Pancreas (tissue), 10 donors: ENCODE results near the gene TTLL6. TPM values are rescaled to one million over a fixed set of nuclear protein-coding genes. Genes with fewer than 3 reads are reported as not detected.
A peak's percentile ranks its signal among the peaks of the same experiment; 100 is the strongest.
"Not testable (repeated sequence)": the region's sequence is repeated elsewhere in the genome, so short reads cannot be mapped to it uniquely, and the experiment has no call there.

Source experiments
- ATAC-seq, 4 donors: fragments of 200-7000 bp; cut with Tn5 transposase; one replicate each; pipeline versions ENCODE4 v1.8.0 to v1.9.1; 2020; ENCODE audit warnings: mild to moderate bottlenecking in 4 of 4, moderate library complexity in 4 of 4
- DNase-seq, 6 donors: peaks; one replicate each; pipeline ENCODE4 v3.0.0-alpha.2; 2020
- FAIRE-seq: peaks from 2 replicates; lab custom pipeline; 2012; peaks lifted over from hg19 to GRCh38; lab: Jason Lieb, UNC
- H3K27ac ChIP-seq, 4 donors: fragments of 200-600 bp; sonication (generic); 1 replicate in 3 of 4; 2 replicates in 1 of 4; pipeline versions ENCODE4 v1.5.0 to v1.8.0; 2020
- H3K27me3 ChIP-seq, 4 donors: fragments of 200-600 bp; one replicate each; pipeline ENCODE4 v1.8.0; 2021
- H3K36me3 ChIP-seq, 3 donors: fragments of 200-600 bp; sonication (generic) in 1 of 3; one replicate each; pipeline versions ENCODE4 v1.5.0 to v1.8.0; 2020 to 2021
- H3K4me1 ChIP-seq, 3 donors: fragments of 200-600 bp; one replicate each; pipeline ENCODE4 v1.8.0; 2021
- H3K4me3 ChIP-seq, 4 donors: fragments of 200-600 bp; sonication (generic) in 2 of 4; one replicate each; pipeline versions ENCODE4 v1.5.0 to v1.8.0; 2020 to 2021
- H3K9me3 ChIP-seq, 4 donors: fragments of 200-600 bp; one replicate each; pipeline ENCODE4 v1.8.0; 2021
- CTCF ChIP-seq, 4 donors: fragments of 200-600 bp; sonication (generic) in 3 of 4; IDR thresholded peaks; one replicate each; pipeline versions ENCODE4 v1.5.0 to v1.8.0; 2021; ENCODE audit warnings: antibody characterized with exemption in 4 of 4
- WGBS, 2 donors: extraction: QIAGEN DNeasy Blood & Tissue Kit; methylation state at CpG; one replicate each; pipeline ENCODE4 v1.1.7; 2013; 5-methylcytosine and 5-hydroxymethylcytosine counted together
- intact Hi-C, 3 donors: fragments of 100-400 bp; cut with DNase I; formaldehyde crosslinking; loops; one replicate each; pipeline versions ENCODE4 v1.11.1 to v1.14.2; 2022
- polyA plus RNA-seq, 2 donors: library from polyadenylated mRNA; stranded (reverse); fragments of 200-250 nt; gene quantifications; one replicate each; pipeline ENCODE4 v1.2.3, GENCODE V29; 2013
- total RNA-seq, 6 donors: library from RNA; stranded (reverse); fragmentation: NEBNext Ultra II Directional in 4 of 6; extraction: Animal tissue kit (Norgen Biotek cat#: 25700) in 4 of 6; gene quantifications; one replicate each; pipeline versions ENCODE4 v1.2.1 to v1.2.4, GENCODE V29; 2021 to 2023
- donor health status: healthy with polysubstance abuse.
- donor health status: DM: no; HTN: no; CAD: no; lungs with moderate emphysema.
- donor health status: DM: no; HTN: no; CAD: no.
- donor health status: control.
- donor health status: control.
- donor health status: Bipolar disorder and iron deficiency.
- donor health status: DM: yes; HTN: yes; CAD: no.
- donor health status: DM: no; HTN: no; CAD: no.
- donor health status: DM: no; HTN: no; CAD: no.
- donor health status: DM: yes; HTN: yes; CAD: no.

TTLL6 gene
- total and polyA plus RNA-seq, 8 donors, result 0.40 to 6.0 (median 0.77) TPM

GRCh38 chr17:48809182-48809581, 7.8 kb downstream of the TTLL6 start:
- WGBS, 2 donors, result 17 to 18% methylated on average over 4 of the region's 4 CpGs
- H3K36me3 ChIP-seq, result no peaks in the 10 kb centered on the region
- no peaks in the 10 kb centered on the region for H3K9me3 ChIP-seq
- FAIRE-seq (no peak), DNase-seq (no peak), ATAC-seq (peak in 2 of 4 donors; percentile 46 to 55)
- H3K4me3 ChIP-seq, result no peak overlapping the region
- no peak for TF ChIP-seq CTCF (IDR thresholded peaks at IDR 0.05)
- no peaks in the 10 kb centered on the region for H3K4me1 ChIP-seq
- no peaks in the 10 kb centered on the region for H3K27me3 ChIP-seq
- H3K27ac ChIP-seq, result no peak overlapping the region
- intact Hi-C loops, result loop anchor here in 1 of 3 donors (5.0 kb wide), 1 partner anchor 68 kb away; no protein-coding TSS in a partner anchor

GRCh38 chr17:48804936-48805411, 12.1 kb downstream of the TTLL6 start:
- H3K4me1 ChIP-seq, result no peaks in the 10 kb centered on the region
- no peaks in the 10 kb centered on the region for H3K27me3 ChIP-seq
- H3K4me3 ChIP-seq, result no peak overlapping the region
- H3K9me3 ChIP-seq, result no peaks in the 10 kb centered on the region
- 3 to 6% methylated on average over 9 of the region's 9 CpGs for WGBS, 2 donors
- intact Hi-C loops, result loop anchor here in 2 of 3 donors (5.0 kb wide), 1 partner anchor 72 kb away; no protein-coding TSS in a partner anchor
- FAIRE-seq (no peak), DNase-seq (peak; percentile 25 to 83 (median 66)), ATAC-seq (peak; percentile 84 to 95 (median 93))
- TF ChIP-seq CTCF (IDR thresholded peaks at IDR 0.05), result peak; percentile 86 to 91 (median 87)
- H3K27ac ChIP-seq, result peak overlapping the region in 1 of 4 donors; percentile 3
- no peaks in the 10 kb centered on the region for H3K36me3 ChIP-seq

GRCh38 chr17:48800626-48801217, 16.3 kb downstream of the TTLL6 start:
- no peak overlapping the region for H3K4me3 ChIP-seq
- TF ChIP-seq CTCF (IDR thresholded peaks at IDR 0.05), result no peak
- WGBS, 2 donors, result 42 to 60% methylated on average over 5 of the region's 5 CpGs
- no peak for ATAC-seq
- H3K27me3 ChIP-seq, result no peaks in the 10 kb centered on the region
- H3K9me3 ChIP-seq, result no peaks in the 10 kb centered on the region
- no peak for FAIRE-seq
- no peak overlapping the region for H3K27ac ChIP-seq
- H3K36me3 ChIP-seq, result no peaks in the 10 kb centered on the region
- intact Hi-C loops, result loop anchor here in 1 of 3 donors (5.0 kb wide), 1 partner anchor 77 kb away; no protein-coding TSS in a partner anchor
- DNase-seq, result no peak
- H3K4me1 ChIP-seq, result peaks cover 0 to 5% (median 4%) of the 10 kb centered on the region in 3 donors

- Histone ChIP-seq H3K4me3 (no peak overlapping the region), H3K4me1 (peaks cover 0 to 6% (median 5%) of the 10 kb centered on the region in 3 donors), H3K9me3 (no peaks in the 10 kb centered on the region), H3K36me3 (no peaks in the 10 kb centered on the region), H3K27me3 (no peaks in the 10 kb centered on the region), H3K27ac (peak overlapping the region in 2 of 4 donors; percentile 33 to 60)
- TF ChIP-seq CTCF (IDR thresholded peaks at IDR 0.05), result no peak
- DNase-seq (peak in 1 of 6 donors; percentile 24), ATAC-seq (peak in 3 of 4 donors; percentile 29 to 39 (median 36)), FAIRE-seq (no peak)
- intact Hi-C loops, result no loop called here
- 44 to 57% methylated on average over 11 of the region's 11 CpGs for WGBS, 2 donors
These were observed 17.8 kb downstream of the TTLL6 start for GRCh38 chr17:48799069-48799723.

GRCh38 chr17:48796163-48796522, 20.9 kb downstream of the TTLL6 start:
- H3K4me3 ChIP-seq, H3K36me3 ChIP-seq, H3K27me3 ChIP-seq, ATAC-seq, H3K9me3 ChIP-seq, FAIRE-seq, H3K4me1 ChIP-seq, DNase-seq, intact Hi-C loops: not testable (repeated sequence)
- 46 to 54% methylated on average over 6 of the region's 6 CpGs for WGBS, 2 donors
- peak overlapping the region in 2 of 4 donors; percentile 47 to 50 for H3K27ac ChIP-seq
